Fibroblast of the conjunctiva (primary cell): ENCODE measurements around the gene ATE1.
"Not testable (repeated sequence)": the region's sequence is repeated elsewhere in the genome, so short reads cannot be mapped to it uniquely, and the experiment has no call there.

ENCODE experiments used
- DNase-seq: peaks from one replicate; pipeline ENCODE4 v3.0.0-alpha.2; 2010; ENCODE audit warnings: low read depth

Gene ATE1

GRCh38 chr10:121831237-121831636 is 96.6 kb downstream of the ATE1 start:
- DNase-seq, result no peak

- DNase-seq, result no peak
These were observed 97.7 kb downstream of the ATE1 start for GRCh38 chr10:121830101-121830500.

DNA sequence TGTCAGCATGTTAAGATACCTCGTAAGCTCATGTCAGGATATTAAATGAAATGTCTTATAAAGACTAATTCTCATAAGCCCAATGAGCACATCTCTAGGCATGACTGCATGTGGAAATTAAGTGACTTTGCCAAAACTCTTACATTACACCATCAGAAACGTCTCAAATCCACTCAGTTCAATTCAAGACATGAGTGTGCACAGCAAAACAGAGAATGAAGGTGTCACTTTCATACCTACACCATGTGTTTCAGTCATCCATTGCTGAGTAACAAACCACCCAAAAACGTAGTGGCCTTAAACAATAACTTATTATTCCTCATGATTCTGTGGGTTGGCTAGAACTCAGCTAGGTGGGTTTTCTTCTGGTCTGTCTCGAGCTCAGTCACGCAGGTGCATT is 99.8 kb downstream of the ATE1 start:
- no peak for DNase-seq

DNA sequence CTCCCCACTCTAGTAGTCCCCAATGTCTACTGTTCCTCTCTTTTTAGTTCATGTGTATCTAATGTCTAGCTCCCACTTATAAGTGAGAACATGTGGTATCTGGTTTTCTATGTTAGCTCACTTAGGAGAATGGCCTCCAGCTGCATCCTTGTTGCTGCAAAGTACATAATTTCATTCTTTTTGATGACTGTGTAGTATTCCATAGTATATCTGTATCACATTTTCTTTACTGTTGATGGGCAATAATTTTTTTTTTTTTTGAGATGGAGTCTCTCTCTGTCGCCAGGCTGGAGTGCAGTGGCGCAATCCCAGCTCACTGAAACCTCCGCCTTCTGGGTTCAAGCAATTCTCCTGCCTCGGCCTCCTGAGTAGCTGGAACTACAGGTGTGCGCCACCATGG is 101.1 kb downstream of the ATE1 start:
- not testable (repeated sequence) for DNase-seq

DNA sequence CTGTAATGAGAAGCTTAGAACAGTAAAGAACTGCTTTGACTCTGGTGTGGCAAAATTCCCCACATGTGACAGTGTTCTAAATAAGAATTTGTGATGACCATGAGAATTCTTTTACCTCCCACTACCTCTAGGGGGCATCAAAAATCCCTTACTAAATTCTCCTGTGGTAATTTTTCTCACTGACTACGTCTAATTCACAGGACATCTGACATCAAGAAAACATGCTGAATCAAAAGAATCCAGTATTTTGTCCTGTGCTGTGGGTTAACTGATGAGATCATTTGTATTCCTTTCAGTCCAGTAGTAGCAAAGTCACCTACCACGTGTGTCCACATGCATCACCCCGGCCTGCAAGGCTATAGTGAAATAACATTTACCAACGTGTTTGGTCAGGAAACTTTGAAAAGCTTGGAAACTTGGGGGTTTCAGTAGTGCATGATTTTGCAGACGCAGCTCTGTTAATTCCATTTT is 103.8 kb downstream of the ATE1 start:
- peak; percentile 23 for DNase-seq

GRCh38 chr10:121822724-121823123 is 105.1 kb downstream of the ATE1 start:
- no peak for DNase-seq

- no peak for DNase-seq
These were observed 105.7 kb downstream of the ATE1 start for GRCh38 chr10:121822180-121822579.

DNA sequence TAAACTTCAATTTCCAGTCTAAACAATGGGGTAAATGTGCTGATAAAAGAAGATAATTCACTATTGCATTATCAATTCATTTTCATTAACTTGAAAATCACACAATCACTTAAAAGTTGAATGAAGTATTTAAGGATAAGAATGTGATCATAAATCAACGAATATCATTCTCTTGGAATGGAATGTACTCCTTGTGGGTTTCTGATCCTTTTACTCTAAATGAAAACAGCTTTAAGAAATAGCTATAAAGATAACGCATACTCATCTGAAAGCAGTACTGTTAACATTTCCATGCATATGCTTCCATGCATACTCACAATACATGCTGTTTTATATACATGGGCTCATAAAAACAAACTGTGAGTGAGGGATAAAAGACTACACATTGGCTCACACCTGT is 108.8 kb downstream of the ATE1 start:
- DNase-seq, result no peak

GRCh38 chr10:121818599-121818998 is 109.2 kb downstream of the ATE1 start:
- no peak for DNase-seq

- no peak for DNase-seq
These were observed 111.6 kb downstream of the ATE1 start for GRCh38 chr10:121816197-121816596.

- no peak for DNase-seq
These were observed 114.0 kb downstream of the ATE1 start for GRCh38 chr10:121813857-121814256.

GRCh38 chr10:121813211-121813815 is 114.5 kb downstream of the ATE1 start:
- no peak for DNase-seq

DNA sequence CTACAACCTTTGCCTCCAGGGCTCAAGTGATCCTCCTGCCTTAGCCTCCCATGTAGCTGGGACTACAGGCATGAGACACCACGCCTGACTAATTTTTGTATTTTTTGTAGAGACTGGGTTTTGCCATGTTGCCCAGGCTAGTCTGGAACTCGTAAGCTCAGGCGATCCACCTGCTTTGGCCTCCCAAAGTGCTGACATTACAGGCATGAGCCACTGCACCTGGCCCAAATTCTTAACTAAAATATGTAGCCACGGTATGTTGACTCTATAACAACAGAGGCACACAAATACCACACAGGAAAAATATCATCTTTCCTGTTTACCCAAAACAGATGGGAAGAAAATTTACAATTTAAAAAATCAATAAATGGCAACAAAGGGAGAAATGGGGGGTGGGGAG is 115.8 kb downstream of the ATE1 start:
- DNase-seq, result no peak

DNA sequence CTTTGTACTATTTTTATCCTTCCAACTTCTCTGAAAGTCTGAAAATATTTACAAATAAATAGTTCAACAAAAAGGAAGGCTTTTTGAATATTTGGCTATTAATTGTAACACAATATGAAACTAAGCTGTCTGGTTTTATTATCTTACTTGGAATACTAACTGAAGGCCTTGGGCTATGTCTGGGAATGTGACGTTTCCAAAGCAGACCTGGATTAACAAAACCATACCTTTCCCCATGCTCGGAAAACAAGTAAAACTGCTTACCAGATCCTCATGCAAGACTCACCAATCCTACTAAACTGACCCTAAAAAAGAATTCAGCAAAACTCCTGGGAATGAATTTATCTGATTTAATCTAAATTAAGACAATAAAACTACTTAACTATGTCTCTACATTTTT is 116.4 kb downstream of the ATE1 start:
- DNase-seq, result no peak

DNA sequence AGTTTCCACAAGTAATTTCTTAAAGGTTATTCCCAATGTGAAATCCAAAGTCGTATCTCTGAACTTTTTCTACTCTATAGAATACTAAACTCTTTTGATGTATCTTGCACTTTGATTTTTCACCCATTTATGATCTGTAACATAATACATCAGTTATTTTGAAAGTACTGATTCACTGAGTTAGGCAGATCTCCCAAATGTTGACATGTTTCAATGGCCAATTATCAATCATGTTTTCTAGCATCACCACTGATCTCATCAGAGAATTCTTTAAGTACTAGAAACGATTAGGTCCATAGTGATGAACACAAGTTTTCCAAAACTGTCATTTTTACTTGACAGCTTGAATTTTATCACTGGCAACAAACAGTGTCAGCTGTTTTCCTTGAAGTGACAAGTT is 119.0 kb downstream of the ATE1 start:
- no peak for DNase-seq

- DNase-seq, result peak; percentile 12
These were observed 123.4 kb downstream of the ATE1 start for GRCh38 chr10:121804460-121804859.

GRCh38 chr10:121803611-121804010 is 124.2 kb downstream of the ATE1 start:
- DNase-seq, result no peak

GRCh38 chr10:121800831-121801230 is 127.0 kb downstream of the ATE1 start:
- no peak for DNase-seq

GRCh38 chr10:121800146-121800545 is 127.7 kb downstream of the ATE1 start:
- DNase-seq, result peak; percentile 34

DNA sequence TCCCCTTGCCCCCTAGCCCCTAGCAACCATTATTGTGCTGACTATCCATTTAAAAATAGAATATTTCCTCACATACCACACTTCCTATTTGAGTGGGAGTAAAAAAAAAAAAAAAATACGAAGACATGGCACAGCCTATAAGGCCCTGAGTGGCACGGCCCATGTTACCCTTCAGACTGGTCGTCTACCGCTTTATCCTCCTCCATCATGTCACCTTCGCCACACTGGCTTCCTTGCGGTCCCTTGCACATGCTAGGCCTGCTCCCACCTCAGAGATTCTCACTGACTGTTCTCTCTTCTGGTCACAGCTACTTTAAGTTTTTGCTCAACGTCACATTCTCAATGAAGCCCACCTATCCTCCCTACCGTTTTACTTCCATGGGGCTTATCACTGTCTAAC is 130.3 kb downstream of the ATE1 start:
- no peak for DNase-seq

DNA sequence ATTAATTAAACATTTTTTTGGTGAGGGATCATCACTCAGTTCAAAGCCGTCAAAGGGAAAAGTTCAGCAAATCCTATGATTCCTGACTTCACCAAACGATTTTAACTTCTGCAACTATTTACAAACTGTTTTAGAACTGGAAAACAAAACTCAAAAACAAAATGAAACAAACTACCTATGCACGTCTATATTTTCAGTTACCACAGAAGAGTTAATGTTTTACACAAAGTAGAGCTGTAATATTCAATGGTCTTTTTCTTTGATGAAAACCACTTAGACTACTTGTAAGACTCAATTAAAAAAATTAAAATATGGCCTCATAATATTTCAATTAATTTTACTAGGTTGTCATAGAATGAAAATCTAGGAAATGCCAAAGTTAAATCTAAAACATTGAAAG is 131.5 kb downstream of the ATE1 start:
- DNase-seq, result no peak

GRCh38 chr10:121792198-121792597 is 135.6 kb downstream of the ATE1 start:
- no peak for DNase-seq

DNA sequence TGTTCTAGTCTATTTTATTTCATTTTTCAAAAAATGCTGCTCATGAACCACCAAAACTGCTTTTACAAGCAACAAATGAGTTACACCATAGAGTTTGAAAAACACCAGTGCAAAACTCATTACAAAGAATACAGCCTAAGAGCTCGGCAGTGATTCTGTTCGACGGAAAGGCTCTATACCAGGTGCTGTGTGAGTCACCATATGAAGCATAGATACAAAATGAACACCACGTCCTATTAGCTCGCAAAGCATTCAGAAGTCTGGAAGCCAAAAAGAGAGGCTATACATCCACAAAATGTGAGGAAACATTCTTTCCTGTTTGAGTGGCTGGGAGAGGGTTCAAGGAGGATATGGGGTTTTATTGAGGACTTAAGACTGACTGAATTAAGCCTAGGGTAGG is 136.1 kb downstream of the ATE1 start:
- no peak for DNase-seq

GRCh38 chr10:121788717-121789116 is 139.1 kb downstream of the ATE1 start:
- no peak for DNase-seq

GRCh38 chr10:121788115-121788514 is 139.7 kb downstream of the ATE1 start:
- DNase-seq, result no peak
